ENCODE measurements around the gene CTNNA3. TPM values are rescaled to one million over a fixed set of nuclear protein-coding genes. Genes with fewer than 3 reads are reported as not detected.

CTNNA3 gene
- total and polyA plus RNA-seq, 2 donors (not counting 1 experiment from before 2014, with no cell fraction given) = not detected

GRCh38 chr10:65968437-65968836 is 1727.6 kb downstream of the CTNNA3 start:
- Histone ChIP-seq H4K20me1 (ENCODE audit: control insufficient read depth, extremely low read depth, insufficient read depth, low read length) (no peaks in the 10 kb centered on the region), H3K36me3 (ENCODE audit: control insufficient read depth, insufficient read depth, low read length) (no peaks in the 10 kb centered on the region), H3K9ac (ENCODE audit: insufficient read depth, low read length) (no peak overlapping the region), H3K4me3 (replicated peaks in 1 of 4; ENCODE audit: control extremely low read depth in 1 of 4, insufficient read depth in 1 of 4, low read depth in 3 of 4, low read length in 4 of 4) (no peak overlapping the region), H3K4me1 (ENCODE audit: control insufficient read depth, extremely low read depth, insufficient read depth, low read length) (no peaks in the 10 kb centered on the region), H3K27me3 (ENCODE audit: control insufficient read depth, insufficient read depth, low read length) (no peaks in the 10 kb centered on the region), H2AFZ (ENCODE audit: low read length) (no peak overlapping the region), H3K27ac (ENCODE audit: insufficient read depth, low read length) (no peak overlapping the region), H3K4me2 (ENCODE audit: extremely low read depth, insufficient read depth, low read length) (no peak overlapping the region), H3K79me2 (ENCODE audit: control insufficient read depth, insufficient read depth, low read length) (no peaks in the 10 kb centered on the region), H3K9me3 (ENCODE audit: control insufficient read depth, insufficient read depth, low read depth, low read length) (no peaks in the 10 kb centered on the region)
- no peak for DNase-seq (ENCODE audit: low read depth in 2 of 2)
- no peak for TF ChIP-seq CTCF (conservative IDR thresholded peaks at IDR 0.05 in 1 of 2, IDR thresholded peaks at IDR 0.05 in 1 of 2; ENCODE audit: low read depth in 1 of 2, low read length in 2 of 2)
- TF ChIP-seq EZH2 (IDR thresholded peaks at IDR 0.05; ENCODE audit: low read length, missing control alignments) = no peak

DNA sequence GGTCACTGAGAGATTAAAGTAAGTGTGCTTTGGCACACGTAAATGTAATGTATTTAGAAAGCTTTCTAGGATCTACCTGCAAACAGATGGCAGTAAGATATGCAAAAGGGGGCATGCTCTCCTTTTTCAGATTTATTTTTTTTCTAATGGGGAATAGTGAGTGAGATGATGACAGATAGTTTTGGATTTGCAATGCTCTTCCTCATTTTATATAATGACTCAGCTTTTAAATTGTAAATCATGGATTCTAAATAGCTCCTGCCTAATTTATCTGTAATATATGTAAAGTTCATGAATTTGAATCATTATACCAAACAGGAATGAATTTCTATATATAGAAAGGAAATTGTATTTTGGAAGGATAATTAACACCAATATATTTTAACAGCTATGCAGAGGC is 1731.8 kb downstream of the CTNNA3 start:
- DNase-seq (ENCODE audit: low read depth in 2 of 2) = no peak
- Histone ChIP-seq H3K27me3 (ENCODE audit: control insufficient read depth, insufficient read depth, low read length) (no peaks in the 10 kb centered on the region), H3K9me3 (ENCODE audit: control insufficient read depth, insufficient read depth, low read depth, low read length) (no peaks in the 10 kb centered on the region), H2AFZ (ENCODE audit: low read length) (no peak overlapping the region), H3K79me2 (ENCODE audit: control insufficient read depth, insufficient read depth, low read length) (no peaks in the 10 kb centered on the region), H3K4me3 (replicated peaks in 1 of 4; ENCODE audit: control extremely low read depth in 1 of 4, insufficient read depth in 1 of 4, low read depth in 3 of 4, low read length in 4 of 4) (no peak overlapping the region), H3K4me1 (ENCODE audit: control insufficient read depth, extremely low read depth, insufficient read depth, low read length) (no peaks in the 10 kb centered on the region), H3K27ac (ENCODE audit: insufficient read depth, low read length) (no peak overlapping the region), H4K20me1 (ENCODE audit: control insufficient read depth, extremely low read depth, insufficient read depth, low read length) (no peaks in the 10 kb centered on the region), H3K4me2 (ENCODE audit: extremely low read depth, insufficient read depth, low read length) (no peak overlapping the region), H3K9ac (ENCODE audit: insufficient read depth, low read length) (no peak overlapping the region), H3K36me3 (ENCODE audit: control insufficient read depth, insufficient read depth, low read length) (no peaks in the 10 kb centered on the region)
- no peak for TF ChIP-seq EZH2 (IDR thresholded peaks at IDR 0.05; ENCODE audit: low read length, missing control alignments)
- no peak for TF ChIP-seq CTCF (conservative IDR thresholded peaks at IDR 0.05 in 1 of 2, IDR thresholded peaks at IDR 0.05 in 1 of 2; ENCODE audit: low read depth in 1 of 2, low read length in 2 of 2)

GRCh38 chr10:65952086-65952485 is 1743.9 kb downstream of the CTNNA3 start:
- H2AFZ ChIP-seq (ENCODE audit: low read length) = no peak overlapping the region
- H3K4me2 ChIP-seq (ENCODE audit: extremely low read depth, insufficient read depth, low read length) = no peak overlapping the region
- no peak overlapping the region for H3K27ac ChIP-seq (ENCODE audit: insufficient read depth, low read length)
- no peaks in the 10 kb centered on the region for H3K9me3 ChIP-seq (ENCODE audit: control insufficient read depth, insufficient read depth, low read depth, low read length)
- DNase-seq (ENCODE audit: low read depth in 2 of 2) = no peak
- no peaks in the 10 kb centered on the region for H3K4me1 ChIP-seq (ENCODE audit: control insufficient read depth, extremely low read depth, insufficient read depth, low read length)
- H4K20me1 ChIP-seq (ENCODE audit: control insufficient read depth, extremely low read depth, insufficient read depth, low read length) = no peaks in the 10 kb centered on the region
- H3K4me3 ChIP-seq (replicated peaks in 1 of 4; ENCODE audit: control extremely low read depth in 1 of 4, insufficient read depth in 1 of 4, low read depth in 3 of 4, low read length in 4 of 4) = no peak overlapping the region
- no peaks in the 10 kb centered on the region for H3K27me3 ChIP-seq (ENCODE audit: control insufficient read depth, insufficient read depth, low read length)
- H3K36me3 ChIP-seq (ENCODE audit: control insufficient read depth, insufficient read depth, low read length) = no peaks in the 10 kb centered on the region
- H3K79me2 ChIP-seq (ENCODE audit: control insufficient read depth, insufficient read depth, low read length) = no peaks in the 10 kb centered on the region
- no peak overlapping the region for H3K9ac ChIP-seq (ENCODE audit: insufficient read depth, low read length)
- no peak for TF ChIP-seq EZH2 (IDR thresholded peaks at IDR 0.05; ENCODE audit: low read length, missing control alignments)
- TF ChIP-seq CTCF (conservative IDR thresholded peaks at IDR 0.05 in 1 of 2, IDR thresholded peaks at IDR 0.05 in 1 of 2; ENCODE audit: low read depth in 1 of 2, low read length in 2 of 2) = no peak
